ENCODE data around the gene CYP2F1. TPM values are rescaled to one million over a fixed set of nuclear protein-coding genes. Genes with fewer than 3 reads are reported as not detected.

The CYP2F1 gene
- polyA plus RNA-seq, 1 donor from 2014 or later, result not detected

DNA sequence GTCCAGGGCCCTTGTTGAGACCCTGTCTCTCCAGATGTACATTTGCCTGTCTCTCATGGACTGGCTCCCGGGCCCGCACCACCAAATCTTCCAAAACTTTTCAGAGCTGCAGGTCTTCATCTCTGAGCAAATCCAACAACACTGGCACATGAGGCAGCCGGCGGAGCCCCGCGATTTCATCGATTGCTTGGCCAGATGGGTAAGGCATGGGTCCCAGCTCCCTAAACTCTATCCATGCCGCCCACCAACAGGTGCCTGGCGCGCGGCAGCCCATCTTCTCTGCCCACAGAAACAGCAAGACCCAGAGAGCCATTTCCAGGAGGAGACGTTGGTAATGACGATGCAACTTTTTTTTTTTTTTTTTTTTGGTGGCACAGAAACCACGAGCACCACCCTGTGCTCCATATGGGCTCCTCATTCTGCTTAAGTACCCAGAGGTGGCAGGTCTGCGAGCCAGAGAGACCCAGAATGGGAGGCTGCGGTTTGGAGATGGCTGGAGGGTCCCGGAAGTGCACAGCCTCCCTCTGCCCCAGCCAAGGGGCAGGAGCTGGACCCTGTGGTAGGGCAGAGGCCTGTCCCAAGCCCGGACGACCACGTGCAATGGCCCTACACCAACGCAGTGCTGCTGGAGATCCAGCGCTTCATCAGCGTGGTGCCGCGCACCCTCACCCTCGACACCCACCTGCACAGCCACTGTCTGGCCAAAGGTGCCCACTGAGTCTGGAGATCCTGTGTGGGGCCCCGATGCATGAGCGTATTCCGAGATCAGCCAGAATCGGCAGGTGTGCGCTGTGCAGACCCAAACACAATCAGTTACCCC lies 22.6 kb downstream of the CYP2F1 start:
- H3K4me3 ChIP-seq (ENCODE audit: low read length), result no peak overlapping the region
- no peaks in the 10 kb centered on the region for H3K79me2 ChIP-seq (replicated peaks; ENCODE audit: insufficient read depth, low read length)
- H4K20me1 ChIP-seq (ENCODE audit: insufficient read depth), result no peaks in the 10 kb centered on the region
- no peaks in the 10 kb centered on the region for H3F3A ChIP-seq (ENCODE audit: insufficient read depth, low read length, poor library complexity, severe bottlenecking)
- H3K27ac ChIP-seq (ENCODE audit: low read length), result no peak overlapping the region
- H3K9ac ChIP-seq (ENCODE audit: low read length), result no peak overlapping the region
- TF ChIP-seq, protein P1, sequence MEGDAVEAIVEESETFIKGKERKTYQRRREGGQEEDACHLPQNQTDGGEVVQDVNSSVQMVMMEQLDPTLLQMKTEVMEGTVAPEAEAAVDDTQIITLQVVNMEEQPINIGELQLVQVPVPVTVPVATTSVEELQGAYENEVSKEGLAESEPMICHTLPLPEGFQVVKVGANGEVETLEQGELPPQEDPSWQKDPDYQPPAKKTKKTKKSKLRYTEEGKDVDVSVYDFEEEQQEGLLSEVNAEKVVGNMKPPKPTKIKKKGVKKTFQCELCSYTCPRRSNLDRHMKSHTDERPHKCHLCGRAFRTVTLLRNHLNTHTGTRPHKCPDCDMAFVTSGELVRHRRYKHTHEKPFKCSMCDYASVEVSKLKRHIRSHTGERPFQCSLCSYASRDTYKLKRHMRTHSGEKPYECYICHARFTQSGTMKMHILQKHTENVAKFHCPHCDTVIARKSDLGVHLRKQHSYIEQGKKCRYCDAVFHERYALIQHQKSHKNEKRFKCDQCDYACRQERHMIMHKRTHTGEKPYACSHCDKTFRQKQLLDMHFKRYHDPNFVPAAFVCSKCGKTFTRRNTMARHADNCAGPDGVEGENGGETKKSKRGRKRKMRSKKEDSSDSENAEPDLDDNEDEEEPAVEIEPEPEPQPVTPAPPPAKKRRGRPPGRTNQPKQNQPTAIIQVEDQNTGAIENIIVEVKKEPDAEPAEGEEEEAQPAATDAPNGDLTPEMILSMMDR (IDR thresholded peaks at IDR 0.05; ENCODE audit: poor library complexity, severe bottlenecking), result no peak
- TF ChIP-seq POLR2AphosphoS5 (IDR thresholded peaks at IDR 0.05) (no peak), TAF1 (IDR thresholded peaks at IDR 0.05; ENCODE audit: low read depth) (no peak), SMC3 (conservative IDR thresholded peaks at IDR 0.05; ENCODE audit: poor library complexity) (no peak), EZH2 (IDR thresholded peaks at IDR 0.05; ENCODE audit: borderline replicate concordance, insufficient read depth, low read length, poor library complexity, severe bottlenecking) (no peak), REST (IDR thresholded peaks at IDR 0.05; ENCODE audit: borderline replicate concordance) (no peak), MXI1 (conservative IDR thresholded peaks at IDR 0.05; ENCODE audit: poor library complexity, severe bottlenecking) (no peak), EP300 (conservative IDR thresholded peaks at IDR 0.05; ENCODE audit: poor library complexity, severe bottlenecking) (no peak), RAD21 (conservative IDR thresholded peaks at IDR 0.05) (no peak)
- H2AFZ ChIP-seq (ENCODE audit: low read depth, low read length), result no peak overlapping the region
- H3K27me3 ChIP-seq (ENCODE audit: insufficient read depth, low read depth, low read length), result no peaks in the 10 kb centered on the region
- no peaks in the 10 kb centered on the region for H3K36me3 ChIP-seq (ENCODE audit: insufficient read depth, low read length)
- no peak overlapping the region for H3K4me2 ChIP-seq (ENCODE audit: low read length)
- H3K9me2 ChIP-seq (ENCODE audit: insufficient read depth, low read length), result no peaks in the 10 kb centered on the region
- H3K9me3 ChIP-seq (ENCODE audit: low read length), result no peaks in the 10 kb centered on the region

- H4K20me1 ChIP-seq (ENCODE audit: insufficient read depth), result no peaks in the 10 kb centered on the region
- H3K79me2 ChIP-seq (replicated peaks; ENCODE audit: insufficient read depth, low read length), result no peaks in the 10 kb centered on the region
- H3K9me3 ChIP-seq (ENCODE audit: low read length), result no peaks in the 10 kb centered on the region
- H3K4me2 ChIP-seq (ENCODE audit: low read length), result no peak overlapping the region
- TF ChIP-seq POLR2AphosphoS5 (IDR thresholded peaks at IDR 0.05) (no peak), EZH2 (IDR thresholded peaks at IDR 0.05; ENCODE audit: borderline replicate concordance, insufficient read depth, low read length, poor library complexity, severe bottlenecking) (no peak), SMC3 (conservative IDR thresholded peaks at IDR 0.05; ENCODE audit: poor library complexity) (peak; percentile 36), MXI1 (conservative IDR thresholded peaks at IDR 0.05; ENCODE audit: poor library complexity, severe bottlenecking) (no peak), TAF1 (IDR thresholded peaks at IDR 0.05; ENCODE audit: low read depth) (no peak), RAD21 (conservative IDR thresholded peaks at IDR 0.05) (peak; percentile 31), EP300 (conservative IDR thresholded peaks at IDR 0.05; ENCODE audit: poor library complexity, severe bottlenecking) (no peak), REST (IDR thresholded peaks at IDR 0.05; ENCODE audit: borderline replicate concordance) (no peak)
- TF ChIP-seq, protein P1 (IDR thresholded peaks at IDR 0.05; ENCODE audit: poor library complexity, severe bottlenecking), result peak; percentile 40
- no peaks in the 10 kb centered on the region for H3F3A ChIP-seq (ENCODE audit: insufficient read depth, low read length, poor library complexity, severe bottlenecking)
- H3K27ac ChIP-seq (ENCODE audit: low read length), result no peak overlapping the region
- H3K36me3 ChIP-seq (ENCODE audit: insufficient read depth, low read length), result no peaks in the 10 kb centered on the region
- H3K27me3 ChIP-seq (ENCODE audit: insufficient read depth, low read depth, low read length), result no peaks in the 10 kb centered on the region
- H3K9me2 ChIP-seq (ENCODE audit: insufficient read depth, low read length), result no peaks in the 10 kb centered on the region
- H3K9ac ChIP-seq (ENCODE audit: low read length), result no peak overlapping the region
- no peak overlapping the region for H2AFZ ChIP-seq (ENCODE audit: low read depth, low read length)
- H3K4me3 ChIP-seq (ENCODE audit: low read length), result no peak overlapping the region
Measured at GRCh38 chr19:41144403-41144802, 30.2 kb downstream of the CYP2F1 start.
